Brain microvascular endothelial cell (primary cell): ENCODE measurements around the gene GPAM.
"Not testable (repeated sequence)": the region's sequence is repeated elsewhere in the genome, so short reads cannot be mapped to it uniquely, and the experiment has no call there.

ENCODE experiments used
- DNase-seq: peaks from one replicate; pipeline ENCODE4 v3.0.0-alpha.2; 2020
- H3K27ac ChIP-seq: fragments of 250-450 bp; sonication (Bioruptor Pico); 2 replicates; pipeline ENCODE4 v1.5.1; 2020; ENCODE audit warnings: mild to moderate bottlenecking, moderate library complexity
- H3K27me3 ChIP-seq: fragments of 250-450 bp; sonication (Bioruptor Pico); replicated peaks from 2 replicates; pipeline ENCODE4 v1.5.1; 2020; ENCODE audit warnings: mild to moderate bottlenecking
- H3K36me3 ChIP-seq: fragments of 250-450 bp; sonication (Bioruptor Pico); replicated peaks from 2 replicates; pipeline ENCODE4 v1.5.1; 2020; ENCODE audit warnings: mild to moderate bottlenecking
- H3K4me3 ChIP-seq: 2 replicates; pipeline ENCODE4 v1.5.1; 2011; ENCODE audit warnings: low read depth, mild to moderate bottlenecking, control low read depth, low read length, moderate library complexity
- CTCF ChIP-seq: IDR thresholded peaks from 2 replicates; pipeline ENCODE4 v1.5.1; 2011; ENCODE audit warnings: low read depth, mild to moderate bottlenecking, moderate library complexity, low read length, control low read depth, inconsistent platforms; ENCODE audit errors: missing control alignments
- in situ Hi-C: cut with HindIII; loops from 2 replicates; pipeline ENCODE4 v1.10.0; 2017; ENCODE audit warnings: low sequenced_read_pairs, low pct_ligation_motif_present

Gene GPAM

GRCh38 chr10:112229096-112229495 is 45.5 kb upstream of the GPAM start:
- Histone ChIP-seq H3K27me3 (no peaks in the 10 kb centered on the region), H3K27ac (no peak overlapping the region), H3K4me3 (no peak overlapping the region), H3K36me3 (no peaks in the 10 kb centered on the region)
- no peak for DNase-seq
- TF ChIP-seq CTCF, result no peak
- in situ Hi-C loops, result no loop called here

GRCh38 chr10:112228366-112229088 is 45.0 kb upstream of the GPAM start:
- not testable (repeated sequence) for H3K27me3 ChIP-seq

GRCh38 chr10:112227331-112227987 is 43.9 kb upstream of the GPAM start:
- no peaks in the 10 kb centered on the region for H3K36me3 ChIP-seq
- DNase-seq, result no peak
- H3K27me3 ChIP-seq, result no peaks in the 10 kb centered on the region
- no peak for TF ChIP-seq CTCF
- in situ Hi-C loops, result no loop called here
- H3K4me3 ChIP-seq, result no peak overlapping the region
- H3K27ac ChIP-seq, result no peak overlapping the region

More at GRCh38 chr10:112228366-112229088, 45.0 kb upstream of the GPAM start:
- in situ Hi-C loops, H3K4me3 ChIP-seq, DNase-seq, H3K27ac ChIP-seq, H3K36me3 ChIP-seq: not testable (repeated sequence)

- Histone ChIP-seq H3K36me3 (no peaks in the 10 kb centered on the region), H3K27me3 (no peaks in the 10 kb centered on the region), H3K27ac (no peak overlapping the region), H3K4me3 (no peak overlapping the region)
- no peak for TF ChIP-seq CTCF
- DNase-seq, result no peak
- in situ Hi-C loops, result no loop called here
Measured at GRCh38 chr10:112226439-112227248, 43.1 kb upstream of the GPAM start.

- in situ Hi-C loops, result no loop called here
- H3K27me3 ChIP-seq, result no peaks in the 10 kb centered on the region
- DNase-seq, result no peak
- H3K27ac ChIP-seq, result no peak overlapping the region
- no peaks in the 10 kb centered on the region for H3K36me3 ChIP-seq
- no peak overlapping the region for H3K4me3 ChIP-seq
- TF ChIP-seq CTCF, result no peak
Measured at GRCh38 chr10:112225771-112226438, 42.3 kb upstream of the GPAM start.
